ENCODE data around the gene FARP2.

FARP2 gene

DNA sequence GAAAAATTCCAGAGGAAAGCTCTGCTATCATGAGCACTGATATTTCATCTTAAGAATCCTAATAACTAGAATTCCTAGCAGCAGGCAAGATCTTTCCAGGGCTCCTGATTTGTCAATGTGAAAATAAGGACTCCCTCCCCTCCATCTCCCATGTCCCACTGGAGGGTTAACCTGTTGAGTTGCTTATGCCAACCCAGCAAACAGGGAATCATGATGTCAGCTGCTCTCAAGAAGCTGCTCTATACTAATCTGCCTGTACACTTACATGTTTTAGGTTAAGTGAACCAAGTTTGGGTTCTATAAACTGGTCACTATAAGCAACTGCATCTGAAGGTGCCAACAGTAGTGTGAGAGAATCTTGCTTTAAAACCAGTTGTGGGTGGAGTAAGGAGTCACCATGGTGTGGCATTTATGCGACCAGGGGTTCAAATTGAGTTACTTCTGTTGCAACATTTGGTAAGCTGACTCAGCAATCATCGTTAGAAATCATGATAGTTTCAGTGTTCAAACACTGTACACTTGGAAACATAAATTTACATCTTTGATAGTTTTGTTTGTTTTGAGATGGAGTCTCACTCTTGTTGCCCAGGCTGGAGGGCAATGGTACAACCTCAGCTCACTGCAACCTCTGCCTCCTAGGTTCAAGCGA, 98.9 kb downstream of the FARP2 start:
- no peaks in the 10 kb centered on the region for H3K9me2 ChIP-seq (replicated peaks; ENCODE audit: low read depth, low read length)
- no peak overlapping the region for H3K4me2 ChIP-seq (ENCODE audit: low read depth, low read length, poor library complexity, severe bottlenecking)
- H2AFZ ChIP-seq (ENCODE audit: low read length), result no peak overlapping the region
- H3K9ac ChIP-seq (ENCODE audit: low read depth, low read length, poor library complexity, severe bottlenecking), result no peak overlapping the region
- TF ChIP-seq CTCF (conservative IDR thresholded peaks at IDR 0.05; ENCODE audit: low read length) (no peak), EZH2phosphoT487 (IDR thresholded peaks at IDR 0.05; ENCODE audit: borderline replicate concordance) (no peak)
- no peaks in the 10 kb centered on the region for H3K27me3 ChIP-seq (ENCODE audit: insufficient read depth, low read length, poor library complexity, severe bottlenecking)
- no peaks in the 10 kb centered on the region for H3F3A ChIP-seq (ENCODE audit: low read depth)
- no peaks in the 10 kb centered on the region for H3K36me3 ChIP-seq (ENCODE audit: insufficient read depth, low read length)
- no peak overlapping the region for H3K4me3 ChIP-seq (ENCODE audit: low read length, poor library complexity, severe bottlenecking)
- no peaks in the 10 kb centered on the region for H3K4me1 ChIP-seq (ENCODE audit: insufficient read depth, low read length, poor library complexity, severe bottlenecking)
- no peaks in the 10 kb centered on the region for H4K20me1 ChIP-seq (ENCODE audit: insufficient read depth, low read length, poor library complexity, severe bottlenecking)
- H3K79me2 ChIP-seq (ENCODE audit: insufficient read depth, low read length), result no peaks in the 10 kb centered on the region
- H3K9me3 ChIP-seq (ENCODE audit: insufficient read depth, low read depth, low read length), result no peaks in the 10 kb centered on the region

- H3K4me3 ChIP-seq (ENCODE audit: low read length, poor library complexity, severe bottlenecking), result no peak overlapping the region
- H3K4me1 ChIP-seq (ENCODE audit: insufficient read depth, low read length, poor library complexity, severe bottlenecking), result no peaks in the 10 kb centered on the region
- no peaks in the 10 kb centered on the region for H3K79me2 ChIP-seq (ENCODE audit: insufficient read depth, low read length)
- no peak overlapping the region for H3K4me2 ChIP-seq (ENCODE audit: low read depth, low read length, poor library complexity, severe bottlenecking)
- no peaks in the 10 kb centered on the region for H3K9me2 ChIP-seq (replicated peaks; ENCODE audit: low read depth, low read length)
- no peaks in the 10 kb centered on the region for H3F3A ChIP-seq (ENCODE audit: low read depth)
- TF ChIP-seq CTCF (conservative IDR thresholded peaks at IDR 0.05; ENCODE audit: low read length) (no peak), EZH2phosphoT487 (IDR thresholded peaks at IDR 0.05; ENCODE audit: borderline replicate concordance) (no peak)
- no peaks in the 10 kb centered on the region for H3K27me3 ChIP-seq (ENCODE audit: insufficient read depth, low read length, poor library complexity, severe bottlenecking)
- no peak overlapping the region for H3K9ac ChIP-seq (ENCODE audit: low read depth, low read length, poor library complexity, severe bottlenecking)
- H3K36me3 ChIP-seq (ENCODE audit: insufficient read depth, low read length), result no peaks in the 10 kb centered on the region
- H4K20me1 ChIP-seq (ENCODE audit: insufficient read depth, low read length, poor library complexity, severe bottlenecking), result no peaks in the 10 kb centered on the region
- no peaks in the 10 kb centered on the region for H3K9me3 ChIP-seq (ENCODE audit: insufficient read depth, low read depth, low read length)
- no peak overlapping the region for H2AFZ ChIP-seq (ENCODE audit: low read length)
These were observed 100.5 kb downstream of the FARP2 start for GRCh38 chr2:241456546-241456945.

GRCh38 chr2:241458687-241459086, 102.6 kb downstream of the FARP2 start:
- Histone ChIP-seq H3K4me2 (ENCODE audit: low read depth, low read length, poor library complexity, severe bottlenecking) (no peak overlapping the region), H3K9ac (ENCODE audit: low read depth, low read length, poor library complexity, severe bottlenecking) (no peak overlapping the region), H3K9me2 (replicated peaks; ENCODE audit: low read depth, low read length) (no peaks in the 10 kb centered on the region), H3K27me3 (ENCODE audit: insufficient read depth, low read length, poor library complexity, severe bottlenecking) (no peaks in the 10 kb centered on the region), H3K9me3 (ENCODE audit: insufficient read depth, low read depth, low read length) (no peaks in the 10 kb centered on the region), H2AFZ (ENCODE audit: low read length) (no peak overlapping the region), H3K4me1 (ENCODE audit: insufficient read depth, low read length, poor library complexity, severe bottlenecking) (no peaks in the 10 kb centered on the region), H3K36me3 (ENCODE audit: insufficient read depth, low read length) (no peaks in the 10 kb centered on the region), H3F3A (ENCODE audit: low read depth) (no peaks in the 10 kb centered on the region), H4K20me1 (ENCODE audit: insufficient read depth, low read length, poor library complexity, severe bottlenecking) (no peaks in the 10 kb centered on the region), H3K79me2 (ENCODE audit: insufficient read depth, low read length) (no peaks in the 10 kb centered on the region), H3K4me3 (ENCODE audit: low read length, poor library complexity, severe bottlenecking) (no peak overlapping the region)
- TF ChIP-seq CTCF (conservative IDR thresholded peaks at IDR 0.05; ENCODE audit: low read length) (no peak), EZH2phosphoT487 (IDR thresholded peaks at IDR 0.05; ENCODE audit: borderline replicate concordance) (no peak)

Data from Loucy (cell line).